ENCODE results near the gene SLC26A4.

SLC26A4 gene

GRCh38 chr7:107697321-107698049 lies 36.9 kb downstream of the SLC26A4 start:
- DNase-seq = no peak

GRCh38 chr7:107700570-107700969 lies 39.9 kb downstream of the SLC26A4 start:
- DNase-seq = no peak

DNA sequence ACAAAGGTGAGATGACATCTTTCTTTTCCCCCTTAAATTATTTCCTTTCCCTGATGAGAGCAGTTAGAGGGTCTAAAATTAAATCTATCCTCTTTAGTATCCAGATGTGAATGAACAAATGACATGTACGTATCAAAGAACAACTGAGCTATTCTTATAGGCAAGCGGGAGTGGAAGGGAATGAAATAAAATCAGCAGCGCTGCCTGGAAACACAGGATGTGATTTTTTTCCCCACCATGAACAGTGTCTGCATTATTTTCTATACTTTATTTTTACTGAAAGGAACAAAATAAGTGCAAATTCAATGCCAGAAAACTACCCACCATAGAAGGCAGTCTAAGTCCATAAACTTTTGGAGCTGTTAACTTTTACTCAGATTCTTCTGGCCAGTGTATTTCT lies 40.6 kb downstream of the SLC26A4 start:
- no peak for DNase-seq

DNA sequence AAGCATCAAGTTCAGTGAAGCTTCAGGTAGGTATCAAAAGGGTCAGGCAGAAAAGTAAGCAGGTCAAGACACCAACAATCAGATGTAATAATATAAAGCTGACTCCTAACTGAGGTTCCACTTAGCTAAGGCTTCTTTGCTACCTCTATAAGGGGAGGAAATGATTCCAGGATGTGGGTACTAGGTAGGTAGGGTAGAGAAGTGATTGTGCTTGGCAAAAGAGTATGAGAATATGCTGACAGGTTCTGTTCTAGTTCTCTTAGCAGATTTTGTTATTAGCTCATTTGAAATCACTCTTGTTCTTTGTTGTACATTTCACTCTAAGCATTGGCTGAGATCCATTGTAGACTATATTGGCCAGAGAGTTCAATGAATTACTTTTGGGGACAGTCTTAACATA lies 42.6 kb downstream of the SLC26A4 start:
- DNase-seq = no peak

DNA sequence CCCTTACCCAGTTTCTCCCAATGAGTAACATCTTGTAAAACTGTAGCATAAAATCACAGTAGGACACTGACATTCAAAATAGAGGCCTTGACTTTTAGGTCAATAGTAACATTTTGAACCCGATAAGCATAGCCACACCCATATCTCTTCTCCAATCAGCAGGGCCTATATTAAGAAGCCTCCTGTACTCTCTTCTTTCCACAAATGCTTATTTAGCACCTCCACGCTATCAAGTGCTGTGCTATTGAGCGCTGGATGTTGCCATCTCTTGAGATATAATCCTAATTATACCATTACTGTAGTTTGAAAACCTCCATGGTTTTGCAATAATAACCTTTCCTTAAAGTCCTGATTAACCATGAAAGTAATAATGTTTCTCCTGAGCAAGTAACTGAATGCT lies 43.2 kb downstream of the SLC26A4 start:
- no peak for DNase-seq

GRCh38 chr7:107708956-107709355 lies 48.3 kb downstream of the SLC26A4 start:
- no peak for DNase-seq

DNA sequence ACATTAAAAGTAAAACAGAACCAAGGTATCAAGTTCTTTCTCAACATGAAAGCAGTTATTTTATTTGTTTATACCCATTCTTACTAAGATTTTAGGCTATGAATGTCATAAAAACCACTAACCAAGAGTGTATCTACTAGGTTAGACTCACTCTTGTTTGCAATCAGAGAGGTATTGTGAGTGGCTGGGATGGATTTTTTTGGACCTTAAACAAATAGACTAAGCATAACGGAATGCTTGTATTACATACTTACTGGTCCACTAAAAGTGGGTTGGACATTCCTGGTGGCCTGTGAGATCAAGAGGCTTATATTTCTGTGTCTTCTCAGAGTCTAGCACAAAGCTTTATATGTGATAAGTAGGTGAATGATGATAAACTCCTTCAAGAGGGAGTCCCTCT lies 50.7 kb downstream of the SLC26A4 start:
- DNase-seq = no peak

GRCh38 chr7:107712025-107712424 lies 51.4 kb downstream of the SLC26A4 start:
- no peak for DNase-seq

DNA sequence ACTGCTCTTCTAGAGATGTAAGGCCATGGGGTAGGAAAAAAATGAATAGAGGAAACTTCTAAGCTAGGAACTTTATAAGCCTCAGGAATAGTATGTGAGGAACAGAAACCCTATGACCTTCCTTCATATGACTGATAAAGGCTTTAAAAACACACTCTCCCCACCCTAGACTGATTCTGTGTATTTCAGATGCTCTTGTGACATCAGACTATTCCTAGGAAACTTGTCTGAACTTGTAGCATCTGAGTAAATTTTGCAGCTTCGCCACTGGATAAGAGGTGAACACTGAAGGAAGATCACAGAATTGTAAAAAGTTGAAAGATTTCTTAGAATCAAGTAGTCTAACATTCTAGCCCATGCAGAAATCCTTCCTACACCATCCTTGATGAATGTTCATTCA lies 52.3 kb downstream of the SLC26A4 start:
- no peak for DNase-seq

- no peak for DNase-seq
These were observed 54.9 kb downstream of the SLC26A4 start for GRCh38 chr7:107715531-107715930.

DNA sequence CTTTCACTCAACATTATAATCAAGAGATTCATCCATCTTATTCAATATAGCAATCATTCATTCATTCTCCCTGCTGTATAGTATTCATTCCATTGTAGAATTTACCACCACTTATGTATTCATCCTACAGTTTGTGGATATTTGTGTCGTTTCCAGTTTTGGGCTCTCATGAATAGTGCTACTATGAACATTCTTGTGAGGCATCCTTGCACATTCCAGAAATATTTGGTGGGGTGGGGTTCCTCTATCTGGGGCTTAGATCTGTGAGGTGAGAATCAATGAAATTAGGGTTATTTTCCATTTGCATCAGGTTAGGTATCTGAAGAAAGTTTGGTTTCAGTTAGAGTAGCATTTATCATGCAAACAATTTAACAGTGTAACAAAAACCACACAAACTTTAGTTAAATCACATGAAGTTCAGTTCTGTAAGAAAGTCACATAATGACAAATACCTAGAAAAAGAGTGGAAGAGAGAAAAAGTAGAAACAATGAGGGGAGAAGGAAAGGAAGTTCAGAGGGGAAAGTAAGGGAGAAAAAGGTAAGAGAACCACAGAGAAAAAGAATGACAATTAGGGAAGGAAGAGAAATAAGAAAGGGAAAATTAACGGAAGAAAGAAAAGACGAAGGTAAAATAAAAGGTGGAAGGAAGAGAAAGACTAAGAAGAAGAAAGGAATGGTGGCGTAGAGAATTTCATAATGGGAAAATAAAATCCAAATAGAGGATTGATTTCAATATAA lies 58.0 kb downstream of the SLC26A4 start:
- no peak for DNase-seq

GRCh38 chr7:107721286-107721685 lies 60.7 kb downstream of the SLC26A4 start:
- no peak for DNase-seq

- DNase-seq = no peak
These were observed 62.6 kb downstream of the SLC26A4 start for GRCh38 chr7:107723255-107723654.

GRCh38 chr7:107725138-107725740 lies 64.6 kb downstream of the SLC26A4 start:
- DNase-seq = peak; percentile 58

- DNase-seq = no peak
These were observed 65.9 kb downstream of the SLC26A4 start for GRCh38 chr7:107726356-107727130.

DNA sequence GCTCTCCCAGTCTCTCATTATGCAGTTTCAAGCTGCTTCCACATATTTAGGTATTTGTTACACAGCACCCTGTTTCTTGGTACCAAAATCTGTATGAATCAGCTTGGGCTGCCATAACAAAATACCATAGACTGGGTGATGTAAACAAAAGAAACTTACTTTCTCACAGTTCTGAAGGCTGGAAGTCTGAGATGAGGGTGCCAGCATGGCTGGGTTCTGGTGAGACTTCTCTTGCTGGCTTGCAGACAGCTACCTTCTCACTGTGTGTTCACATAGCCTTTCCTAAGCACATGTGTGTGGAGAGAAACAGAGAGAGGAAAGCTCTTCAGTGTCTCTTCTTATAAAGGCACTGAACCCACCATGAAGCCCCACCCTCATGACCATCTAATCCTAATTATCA lies 67.6 kb downstream of the SLC26A4 start:
- DNase-seq = no peak

DNA sequence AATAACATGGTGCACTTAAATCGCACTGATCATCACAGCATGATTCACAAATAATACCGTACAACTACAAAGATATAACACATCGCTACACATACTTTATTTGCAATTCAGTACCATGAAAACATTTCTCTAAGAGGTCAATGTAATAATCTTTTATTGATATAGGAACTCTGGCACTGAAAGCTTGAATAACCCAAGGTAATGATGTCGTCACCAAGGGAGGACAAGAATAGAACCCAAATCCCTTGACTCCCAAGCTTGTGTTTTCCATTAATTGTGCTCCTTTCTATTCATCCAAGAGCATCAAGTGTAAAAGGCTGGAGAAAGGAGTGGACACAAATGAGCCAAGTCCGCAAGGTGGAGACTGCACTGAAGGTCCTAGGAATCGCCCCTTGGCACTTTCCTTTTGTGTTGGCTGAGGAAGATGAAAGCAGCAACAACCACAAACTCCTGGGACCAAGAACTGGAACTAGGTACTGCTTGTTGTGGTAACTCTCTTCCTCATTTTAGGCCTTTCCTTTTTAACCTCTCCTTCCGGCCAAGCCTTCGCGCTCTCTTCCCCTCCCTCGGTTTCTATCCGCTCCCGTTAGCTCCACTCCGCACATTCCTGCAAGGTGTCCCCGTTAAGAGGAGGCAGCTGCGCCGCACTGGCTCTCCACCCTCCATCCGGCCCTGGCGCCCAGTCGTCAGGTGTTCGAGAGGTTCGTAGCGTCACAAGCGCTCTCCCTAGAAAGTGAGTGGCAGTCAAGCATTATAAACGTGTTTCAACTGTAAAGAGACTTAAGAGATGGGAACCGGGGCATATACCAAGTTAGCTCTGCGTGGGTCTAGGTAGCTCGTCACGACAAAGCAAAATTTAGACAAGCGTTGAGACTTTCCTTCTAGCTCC lies 82.3 kb downstream of the SLC26A4 start:
- no peak for DNase-seq

DNA sequence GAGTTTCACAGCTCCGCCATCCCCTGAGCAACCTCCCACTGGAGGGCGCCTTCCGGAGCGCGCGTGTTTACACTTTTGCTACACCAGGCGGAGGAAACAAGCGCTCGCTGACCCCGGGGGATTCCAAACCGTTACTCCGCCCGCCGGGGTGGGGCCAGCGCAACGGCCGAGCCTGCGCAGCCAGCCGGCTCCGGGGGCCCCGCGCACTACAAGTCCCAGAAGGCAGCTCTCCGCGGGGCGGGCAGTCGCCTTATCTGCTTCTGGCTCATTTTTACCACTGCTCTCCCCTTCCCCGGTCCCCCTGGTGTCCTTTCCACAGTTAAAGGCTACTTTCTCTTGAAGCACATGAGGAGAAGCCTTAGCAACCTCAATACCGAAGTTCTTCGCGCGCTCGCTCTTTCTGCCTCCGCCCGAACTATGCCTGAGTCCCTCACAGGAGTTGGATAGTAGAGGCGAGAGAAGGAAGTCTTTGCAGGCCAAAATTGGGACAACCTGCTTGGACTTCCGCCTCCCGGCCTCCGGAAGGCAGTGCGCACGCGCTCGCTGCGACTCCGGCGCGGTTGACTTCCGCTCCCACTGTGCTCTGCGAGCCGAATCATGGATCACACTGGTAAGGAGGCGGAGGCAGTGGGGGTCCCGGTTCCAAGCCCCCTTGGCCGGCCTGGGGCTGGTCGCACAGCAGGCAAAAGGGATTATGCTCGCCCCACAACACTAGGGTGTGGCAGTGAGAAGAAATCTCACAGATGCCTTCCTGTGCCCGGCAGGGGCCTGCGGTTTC lies 83.1 kb downstream of the SLC26A4 start, which contains the start of gene CBLL1:
Gene CBLL1 (plus strand): TSS at position 576 of the 778 bp plus-strand sequence. CDS start 22 bp downstream, at position 598.
- DNase-seq = peak; percentile 97

DNA sequence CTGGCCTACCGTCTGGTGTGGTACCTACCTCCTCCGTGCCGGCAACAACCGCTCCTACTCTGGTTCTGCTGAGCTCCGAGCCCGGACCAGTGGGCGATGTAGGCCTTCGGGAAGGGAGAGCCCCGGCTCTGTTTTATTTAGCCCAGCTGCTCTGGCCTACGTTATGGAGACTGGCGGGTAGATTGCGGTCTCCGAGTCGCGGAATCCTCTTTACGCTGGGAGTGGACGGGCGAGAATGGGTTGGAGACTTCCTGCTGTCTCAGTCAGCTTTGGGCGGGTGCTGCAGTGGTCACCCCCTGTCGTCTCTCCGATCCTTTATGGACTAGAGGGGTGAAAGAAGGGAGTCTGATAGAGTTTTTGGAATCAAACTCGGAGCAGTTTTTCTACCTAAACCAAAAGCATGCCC lies 83.7 kb downstream of the SLC26A4 start:
- DNase-seq = no peak

GRCh38 chr7:107746006-107746405 lies 85.4 kb downstream of the SLC26A4 start:
- DNase-seq = no peak

GRCh38 chr7:107751113-107751512 lies 90.5 kb downstream of the SLC26A4 start:
- no peak for DNase-seq

Data from CD4-positive, alpha-beta T cell treated with Interleukin-21 for 1 hour (primary cell).